ENCODE results near the gene PTPRT.

PTPRT gene

DNA sequence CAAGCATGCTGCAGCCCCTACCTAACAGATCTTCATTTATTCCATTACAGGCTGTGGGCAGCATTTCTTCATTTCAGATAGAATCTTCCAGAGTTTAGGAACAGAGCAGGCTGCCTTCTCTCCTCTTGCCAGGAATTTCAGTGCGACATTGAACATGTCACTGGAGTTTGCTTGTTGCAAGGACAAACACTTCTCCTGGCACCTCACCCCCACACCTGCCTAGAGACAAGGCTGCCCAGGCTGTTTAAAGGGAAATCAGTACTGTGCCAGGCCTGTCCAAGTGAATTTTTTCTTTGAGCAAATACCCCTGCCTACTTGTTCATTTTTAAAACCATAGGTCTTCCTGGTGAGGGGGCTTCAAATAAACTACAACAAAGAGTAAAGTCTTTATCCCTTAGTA lies 594.1 kb downstream of the PTPRT start:
- no peak for FAIRE-seq
- no peak for DNase-seq (ENCODE audit: insufficient read length, low spot score)

DNA sequence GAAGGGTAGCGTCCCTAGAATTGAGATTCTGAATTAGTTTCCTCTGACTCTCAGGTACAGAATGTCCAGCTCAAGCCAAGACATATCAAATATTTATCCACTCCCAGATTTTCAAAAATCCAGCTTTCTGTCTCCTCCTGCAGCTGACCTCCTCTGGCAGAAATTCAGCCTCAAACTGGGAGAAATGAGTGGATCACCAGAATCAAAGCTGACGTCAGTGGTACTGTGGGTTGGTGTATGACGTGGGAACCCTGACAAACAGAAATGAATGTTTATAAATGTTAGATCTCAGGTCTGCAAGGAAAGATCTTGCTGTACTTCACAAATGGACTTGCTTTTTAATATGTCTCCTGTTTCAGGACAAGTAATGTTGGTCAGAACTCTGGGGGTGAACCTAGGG lies 595.0 kb downstream of the PTPRT start:
- no peak for DNase-seq (ENCODE audit: insufficient read length, low spot score)
- no peak for FAIRE-seq

DNA sequence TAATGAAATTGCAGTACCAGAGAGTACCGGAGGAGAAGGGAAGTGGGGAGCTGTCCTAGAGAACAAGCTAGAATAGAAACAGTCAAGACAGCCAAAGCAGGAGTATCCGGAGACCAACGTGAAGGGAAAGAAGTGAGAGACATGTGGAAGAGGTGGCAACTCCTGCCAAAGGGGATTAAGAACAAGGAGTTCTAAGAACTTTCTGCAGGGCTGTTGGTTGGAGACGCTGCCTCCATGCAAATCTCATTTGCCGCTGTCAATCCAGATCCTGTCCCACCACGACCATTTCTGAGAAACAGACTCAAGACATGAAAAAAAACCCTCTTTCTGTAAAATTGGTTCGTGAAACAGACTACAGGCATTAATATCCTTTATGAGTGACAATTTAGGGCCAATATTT lies 595.7 kb downstream of the PTPRT start:
- DNase-seq (ENCODE audit: insufficient read length, low spot score) = no peak
- FAIRE-seq = no peak

DNA sequence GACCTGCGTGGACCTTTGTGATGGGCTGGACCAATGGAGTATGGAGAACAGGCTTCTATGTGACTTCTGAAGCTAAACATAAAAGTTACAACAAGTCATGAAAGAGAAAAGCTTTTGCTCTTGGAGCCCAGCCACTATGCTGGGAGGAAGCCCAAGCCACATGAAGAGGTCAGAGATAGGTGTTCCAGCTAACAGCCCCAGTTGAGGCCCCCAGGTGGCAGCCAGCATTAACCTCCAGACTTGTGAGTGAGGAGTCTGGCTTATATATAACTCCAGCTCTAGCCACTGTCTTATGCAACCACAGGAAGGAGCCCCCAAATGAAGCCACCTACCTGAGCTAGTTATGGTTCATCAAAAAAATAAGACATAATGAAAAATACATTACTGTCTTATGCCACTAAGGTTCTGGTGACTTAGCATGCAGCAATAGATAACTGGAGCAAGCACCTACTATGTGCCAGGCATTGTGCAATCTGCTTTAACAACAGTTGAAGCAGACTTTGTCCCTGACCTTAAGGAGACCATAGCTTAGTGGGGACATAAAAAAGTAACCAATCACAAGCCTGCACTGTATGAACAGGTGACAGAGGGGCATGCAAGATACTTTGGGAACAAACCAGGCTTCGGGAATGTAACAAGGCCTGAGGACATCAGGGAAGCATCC lies 599.6 kb downstream of the PTPRT start:
- no peak for DNase-seq (ENCODE audit: insufficient read length, low spot score)
- peak; percentile 16 for FAIRE-seq

DNA sequence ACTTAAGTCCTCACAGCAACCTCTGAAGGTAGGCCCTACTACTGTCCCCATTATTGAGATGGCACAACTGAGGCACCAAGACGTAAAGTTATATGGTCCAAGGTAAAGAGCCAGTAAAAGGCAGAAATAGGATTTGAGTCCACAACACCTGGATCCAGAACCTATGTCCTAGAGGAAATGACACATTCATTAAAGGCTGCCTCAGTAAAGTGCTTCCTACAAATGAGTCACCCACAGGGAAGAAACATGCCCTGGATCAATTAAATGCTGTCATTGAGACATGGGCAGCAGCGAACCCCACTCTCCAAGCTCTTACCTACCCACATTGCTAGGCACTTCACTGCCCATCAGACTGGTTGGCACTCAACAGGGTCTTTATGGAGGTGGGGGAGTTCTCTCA lies 600.9 kb downstream of the PTPRT start:
- FAIRE-seq (no peak), DNase-seq (ENCODE audit: insufficient read length, low spot score) (no peak)

DNA sequence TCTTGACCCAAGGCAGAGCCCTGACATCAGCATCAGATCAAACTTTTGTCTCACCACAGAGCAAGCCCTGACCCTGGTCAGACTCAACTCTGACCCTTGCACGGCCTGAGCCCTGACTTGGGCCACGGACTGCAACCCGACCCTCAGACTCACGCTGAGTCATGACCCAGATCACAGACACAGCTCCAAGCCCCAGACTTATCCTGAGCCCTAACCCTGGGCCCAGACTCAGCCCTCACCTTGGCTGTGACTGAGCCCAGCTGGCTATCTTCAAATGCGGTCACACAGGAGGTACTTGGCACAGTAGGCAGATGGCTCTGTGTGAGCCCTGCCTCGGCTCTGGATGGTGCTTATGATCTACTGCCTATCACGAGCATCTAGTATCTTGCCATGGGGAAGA lies 602.3 kb downstream of the PTPRT start:
- DNase-seq (ENCODE audit: insufficient read length, low spot score) (no peak), FAIRE-seq (no peak)

DNA sequence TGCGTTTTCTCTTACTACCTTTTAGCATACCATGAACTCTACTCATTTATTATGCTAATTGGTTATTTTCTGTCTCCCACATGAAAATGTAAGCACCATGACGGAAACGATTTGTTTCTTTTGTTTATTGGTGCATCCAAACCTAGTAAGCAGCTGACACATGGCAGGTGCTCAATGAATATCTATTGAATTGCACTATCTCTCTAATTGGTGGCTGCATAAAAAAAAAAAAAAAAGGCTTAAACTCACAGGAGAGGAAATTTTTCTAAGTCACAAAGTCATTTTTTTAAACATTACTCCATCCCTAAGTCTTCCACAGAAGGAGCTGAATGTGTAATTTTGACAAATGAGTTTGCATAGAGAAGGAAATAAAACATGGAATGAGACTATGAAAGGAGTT lies 608.4 kb downstream of the PTPRT start:
- FAIRE-seq (peak; percentile 40), DNase-seq (ENCODE audit: insufficient read length, low spot score) (no peak)

DNA sequence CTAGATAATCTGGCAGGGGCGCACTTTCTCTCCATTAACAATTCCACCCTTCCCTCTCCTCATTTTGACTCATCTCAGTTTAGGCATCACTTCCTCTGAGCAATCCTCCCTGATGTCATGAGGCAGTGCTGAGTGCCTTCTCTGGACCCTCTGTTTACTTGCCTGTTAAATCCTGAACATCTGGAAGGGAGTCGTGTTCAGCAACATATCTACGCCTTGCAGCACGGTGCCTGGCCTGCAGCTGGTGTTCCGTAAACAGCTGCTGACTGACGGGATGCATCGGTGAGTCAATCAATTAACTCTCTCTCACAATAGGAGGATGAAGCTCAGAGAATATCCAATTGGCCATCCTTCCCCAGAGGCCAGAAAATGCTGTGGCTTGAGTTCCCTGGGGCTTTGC lies 613.5 kb downstream of the PTPRT start:
- FAIRE-seq = peak; percentile 59
- DNase-seq (ENCODE audit: insufficient read length, low spot score) = no peak

DNA sequence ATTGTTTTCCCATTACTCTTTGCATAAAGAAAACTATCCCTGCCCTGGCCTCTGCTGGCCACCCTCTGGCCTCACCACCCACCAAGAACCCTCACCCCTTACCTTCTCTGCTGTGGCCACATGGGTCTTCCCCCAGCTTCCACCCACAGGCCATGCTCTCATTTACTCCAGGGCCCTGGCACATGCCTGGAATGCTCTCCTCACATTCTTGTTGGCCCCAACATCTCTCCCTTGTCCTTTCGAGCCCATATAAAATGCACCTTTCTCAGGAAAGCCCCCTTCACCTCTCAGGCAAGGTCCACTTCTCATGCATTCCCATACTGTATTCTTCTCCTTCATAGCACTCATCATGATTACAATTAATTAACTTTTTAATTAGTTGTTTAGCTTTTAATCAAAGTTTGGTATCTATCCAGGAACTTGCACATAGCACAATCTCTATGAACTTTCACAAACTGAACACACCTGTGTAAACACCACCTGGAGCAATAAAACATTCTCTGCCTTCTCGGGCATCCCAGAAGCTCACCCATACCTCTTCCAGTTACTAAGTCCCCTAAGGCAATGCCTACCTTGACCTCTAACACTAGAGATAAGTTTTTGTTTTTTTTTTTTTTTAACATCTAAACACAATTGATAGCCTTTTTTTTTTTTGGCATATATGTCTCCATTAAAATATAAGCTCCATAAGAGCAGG lies 617.2 kb downstream of the PTPRT start:
- no peak for DNase-seq (ENCODE audit: insufficient read length, low spot score)
- FAIRE-seq = no peak

DNA sequence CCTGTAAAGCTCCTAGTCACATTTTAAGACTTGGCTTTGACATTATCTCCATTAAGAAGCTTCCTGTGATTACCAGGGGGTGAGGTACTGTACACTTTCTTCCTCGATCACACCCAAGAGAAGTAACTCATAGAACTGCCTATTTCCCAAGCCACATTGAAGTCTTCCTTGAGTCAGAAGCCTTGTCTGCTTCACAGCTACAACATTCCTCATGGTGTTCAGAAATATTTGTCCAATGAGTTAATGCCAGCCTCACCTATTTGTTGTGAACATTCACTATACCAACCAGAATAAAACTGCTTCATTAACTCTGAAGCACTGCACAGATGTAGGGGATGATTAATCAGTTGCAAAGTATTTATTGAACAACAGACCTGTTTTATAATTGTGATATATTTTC lies 622.3 kb downstream of the PTPRT start:
- FAIRE-seq = peak; percentile 38

DNA sequence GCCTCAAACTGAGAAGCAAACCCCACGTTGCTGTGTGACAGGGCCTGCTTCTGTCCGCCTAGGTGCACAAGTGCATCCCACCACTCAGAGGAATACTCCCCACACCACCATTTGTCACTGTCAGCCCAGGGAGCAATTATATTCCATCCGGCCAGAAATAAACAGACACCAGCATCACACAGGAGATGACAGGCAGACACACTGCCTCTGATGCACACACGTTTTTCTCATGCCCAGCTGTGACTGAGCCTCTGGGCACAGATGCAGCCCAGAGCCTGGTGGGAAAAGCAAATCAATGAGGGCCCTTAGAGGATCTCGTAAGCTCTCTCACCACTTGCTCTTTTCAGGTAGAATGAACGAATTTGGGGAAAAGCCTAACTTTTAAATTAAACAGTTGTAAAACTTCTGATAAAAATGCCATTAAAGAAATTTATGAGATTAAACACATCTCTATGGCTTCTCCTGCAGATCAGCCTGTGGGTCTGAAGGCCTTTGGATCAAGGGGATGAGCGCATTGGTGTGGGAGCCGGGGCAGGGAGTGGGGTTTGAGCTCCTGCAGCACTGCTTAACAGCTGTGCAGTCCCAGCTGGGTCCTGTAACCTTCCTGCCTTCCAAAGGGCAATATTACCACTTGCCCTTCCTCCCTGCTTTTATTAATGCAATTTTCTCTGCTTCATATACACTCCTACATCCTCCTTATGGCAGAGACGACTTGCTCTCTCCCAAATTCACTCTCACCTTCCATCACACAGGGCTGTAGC lies 624.3 kb downstream of the PTPRT start:
- FAIRE-seq = peak; percentile 66

More for the DNA sequence above, 622.3 kb downstream of the PTPRT start:
- DNase-seq (ENCODE audit: insufficient read length, low spot score) = no peak

DNA sequence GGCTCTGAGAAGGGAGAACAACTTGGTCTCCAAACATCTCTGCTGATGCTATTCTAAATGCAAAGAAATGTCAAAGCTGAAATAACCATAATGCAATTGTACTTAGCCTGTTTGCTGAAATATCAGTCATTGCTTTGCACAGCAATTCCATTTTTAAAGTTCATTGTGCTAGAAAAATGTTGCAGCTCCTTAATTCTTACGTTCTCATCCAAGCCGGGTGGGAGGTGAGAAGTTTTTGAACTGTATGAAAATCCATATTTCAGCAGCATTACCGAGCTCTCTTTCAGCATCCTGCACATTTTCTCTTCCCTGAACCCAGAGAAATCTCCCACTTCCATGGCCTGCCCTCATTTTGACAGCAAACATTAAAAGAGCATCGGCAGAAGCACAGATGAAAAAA lies 630.0 kb downstream of the PTPRT start:
- FAIRE-seq (no peak), DNase-seq (ENCODE audit: insufficient read length, low spot score) (no peak)

More for the DNA sequence above, 624.3 kb downstream of the PTPRT start:
- DNase-seq (ENCODE audit: insufficient read length, low spot score) = no peak

DNA sequence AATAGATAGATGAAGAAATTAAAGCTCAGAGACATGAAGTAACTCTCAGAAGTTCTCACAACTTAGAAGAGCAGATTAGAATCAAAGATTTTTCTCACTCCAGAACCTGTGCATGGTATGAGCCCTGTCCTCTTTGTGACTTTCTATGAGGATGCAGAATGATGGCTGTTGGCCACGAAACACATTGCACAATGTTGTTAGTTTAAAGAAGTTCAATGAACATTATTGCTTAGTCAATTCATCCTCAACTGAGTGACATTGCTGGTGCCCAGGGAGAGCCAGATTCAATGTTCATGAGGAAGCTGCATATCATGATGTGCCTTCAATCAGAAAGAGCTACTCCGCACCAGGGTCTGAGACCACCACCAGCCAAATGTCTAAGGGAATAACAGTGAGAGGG lies 633.1 kb downstream of the PTPRT start:
- peak; percentile 77 for FAIRE-seq

DNA sequence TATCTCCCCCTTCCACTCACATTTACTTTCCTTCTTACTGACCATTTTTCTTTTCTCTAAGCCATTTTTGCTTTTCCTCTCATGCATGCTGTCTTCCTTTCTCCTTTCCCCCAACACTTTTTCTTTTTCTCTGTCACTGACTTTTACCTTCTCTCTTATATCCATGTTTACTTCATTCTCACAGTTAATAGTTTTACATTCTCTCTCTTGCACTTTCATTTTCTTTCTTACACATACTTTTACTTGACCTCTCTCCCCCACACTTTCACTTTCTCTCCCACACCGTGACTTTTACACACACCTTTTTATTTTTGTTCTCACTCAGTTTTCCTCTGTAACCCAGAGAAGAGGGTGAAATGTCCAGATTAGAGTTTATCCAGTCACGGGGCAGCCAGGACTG lies 636.3 kb downstream of the PTPRT start:
- no peak for FAIRE-seq
- no peak for DNase-seq (ENCODE audit: insufficient read length, low spot score)

More for the DNA sequence above, 633.1 kb downstream of the PTPRT start:
- DNase-seq (ENCODE audit: insufficient read length, low spot score) = no peak

DNA sequence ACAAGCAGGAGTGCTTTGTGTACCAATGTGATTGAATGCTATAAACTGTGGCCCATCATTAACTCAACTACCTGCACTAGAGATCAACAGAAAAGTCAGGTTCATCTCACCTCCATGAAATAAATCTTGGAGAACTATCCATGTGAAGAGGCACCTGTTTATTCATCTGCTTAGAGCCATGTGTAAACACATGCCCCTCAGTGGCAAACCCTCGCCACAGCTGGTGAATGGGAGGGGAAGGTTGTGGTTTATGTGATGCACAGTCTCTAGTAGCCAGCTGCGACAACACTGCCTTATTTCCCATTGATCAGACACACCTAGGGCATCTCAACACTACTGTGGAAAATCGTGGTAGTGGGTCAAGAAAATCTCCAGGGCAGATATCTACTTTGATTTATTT lies 640.2 kb downstream of the PTPRT start:
- DNase-seq (ENCODE audit: insufficient read length, low spot score) = no peak
- FAIRE-seq = peak; percentile 54

DNA sequence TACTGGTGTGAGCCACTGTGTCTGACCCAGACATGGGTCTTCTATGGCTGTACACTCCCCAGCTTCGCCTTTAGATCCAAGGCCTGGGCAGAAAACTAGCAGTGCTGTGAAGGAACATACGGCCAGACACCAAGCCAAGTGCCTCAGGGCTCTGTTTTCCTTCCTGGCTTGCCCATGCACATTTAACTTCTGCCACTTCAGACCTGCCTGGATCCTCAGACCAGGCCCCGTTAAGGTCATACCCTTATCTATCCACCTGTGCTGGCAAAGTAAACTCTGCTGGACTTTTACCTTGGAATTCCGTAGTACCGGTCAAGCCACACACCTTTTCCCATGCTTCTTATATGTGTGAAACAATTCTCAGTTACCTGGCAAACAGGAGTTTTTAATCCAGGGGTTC lies 644.8 kb downstream of the PTPRT start:
- FAIRE-seq (peak; percentile 54), DNase-seq (ENCODE audit: insufficient read length, low spot score) (no peak)

DNA sequence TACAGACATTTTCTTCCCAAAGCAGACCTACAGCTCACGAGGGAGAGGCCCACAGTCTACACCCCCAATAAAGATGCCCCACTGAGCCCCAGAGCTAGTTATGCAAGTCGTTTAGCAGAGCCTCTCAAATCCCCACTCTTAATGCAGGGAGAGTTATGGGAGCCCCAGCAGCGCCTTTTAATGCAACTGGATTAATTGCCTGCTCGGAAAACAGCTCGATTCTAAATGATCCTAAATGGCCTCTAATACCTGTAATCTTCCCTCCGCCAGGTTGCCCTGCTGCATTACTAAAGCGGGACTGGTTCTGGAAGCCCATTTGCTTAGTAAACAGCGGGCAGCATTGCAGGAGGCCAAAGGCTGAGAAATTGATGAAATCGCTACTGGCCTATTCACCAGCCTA lies 656.9 kb downstream of the PTPRT start:
- FAIRE-seq (no peak), DNase-seq (ENCODE audit: insufficient read length, low spot score) (no peak)

DNA sequence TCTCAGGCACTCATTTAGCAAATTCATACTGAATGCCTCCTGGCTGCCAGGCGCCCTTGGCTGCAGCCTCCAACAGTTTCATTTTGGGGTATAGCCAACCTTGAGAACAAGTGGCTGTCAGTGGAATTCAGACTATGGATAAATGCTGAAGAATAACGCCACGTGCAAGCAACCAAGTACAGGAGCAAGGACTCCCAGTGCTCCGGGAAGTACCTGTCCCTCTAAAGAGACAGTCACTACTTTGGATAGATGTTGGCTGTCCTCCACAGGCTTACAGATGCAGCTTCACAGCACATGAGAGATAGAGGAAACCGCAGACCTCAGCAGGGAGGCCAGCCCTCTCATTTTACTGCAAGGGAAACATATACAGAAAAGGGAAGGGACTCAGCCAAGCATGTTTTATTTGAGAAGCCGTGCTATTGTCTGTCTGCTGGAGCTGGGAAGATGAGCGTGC lies 658.2 kb downstream of the PTPRT start:
- FAIRE-seq (no peak), DNase-seq (ENCODE audit: insufficient read length, low spot score) (no peak)

DNA sequence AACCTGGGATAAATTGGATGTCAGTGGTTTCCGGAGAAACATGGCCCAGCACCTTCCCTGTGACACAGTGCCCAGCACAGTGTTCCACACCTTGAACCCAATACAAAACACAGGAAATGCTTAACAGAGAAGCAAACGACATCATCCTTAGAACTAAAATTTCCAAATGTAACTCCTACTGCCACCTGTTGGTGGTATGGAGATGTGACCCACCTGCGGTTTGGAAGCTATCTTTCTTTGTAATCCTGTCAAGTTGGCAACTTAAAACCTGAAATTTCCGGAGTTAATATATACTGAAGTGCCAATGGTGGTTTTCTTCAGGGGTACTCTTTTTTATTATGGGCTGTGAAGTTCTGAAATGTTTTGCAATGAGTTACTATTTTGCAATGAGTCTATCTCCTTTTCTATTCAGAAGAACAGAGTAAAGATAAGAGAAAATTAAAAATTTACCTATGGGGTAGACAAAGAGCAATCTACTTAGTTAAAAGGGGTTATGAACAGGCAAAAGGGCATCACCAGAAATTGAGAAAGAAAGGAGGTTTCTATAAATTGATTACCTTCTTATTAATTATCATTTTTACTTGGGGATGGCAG lies 658.8 kb downstream of the PTPRT start:
- FAIRE-seq (peak; percentile 33), DNase-seq (ENCODE audit: insufficient read length, low spot score) (peak; percentile 30)

DNA sequence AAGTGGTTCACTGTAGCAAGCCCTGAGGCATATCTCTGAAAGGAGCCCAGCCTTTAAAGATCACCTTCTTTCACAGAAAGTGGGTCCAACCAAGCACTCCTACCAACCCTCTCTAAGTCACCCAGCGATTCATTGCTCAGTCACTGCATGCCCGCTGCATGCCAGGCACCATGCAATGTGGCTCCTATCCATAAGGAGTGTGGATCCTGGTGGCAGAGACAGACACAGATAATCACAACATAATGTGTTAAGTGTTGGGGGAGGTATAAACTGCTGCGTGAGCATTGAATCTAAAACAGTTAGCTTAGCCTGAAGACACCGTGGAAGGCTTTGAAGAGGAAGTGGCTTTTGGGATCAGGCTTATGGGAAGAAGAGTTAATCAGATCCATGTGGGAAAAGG lies 659.5 kb downstream of the PTPRT start:
- no peak for DNase-seq (ENCODE audit: insufficient read length, low spot score)
- FAIRE-seq = no peak

DNA sequence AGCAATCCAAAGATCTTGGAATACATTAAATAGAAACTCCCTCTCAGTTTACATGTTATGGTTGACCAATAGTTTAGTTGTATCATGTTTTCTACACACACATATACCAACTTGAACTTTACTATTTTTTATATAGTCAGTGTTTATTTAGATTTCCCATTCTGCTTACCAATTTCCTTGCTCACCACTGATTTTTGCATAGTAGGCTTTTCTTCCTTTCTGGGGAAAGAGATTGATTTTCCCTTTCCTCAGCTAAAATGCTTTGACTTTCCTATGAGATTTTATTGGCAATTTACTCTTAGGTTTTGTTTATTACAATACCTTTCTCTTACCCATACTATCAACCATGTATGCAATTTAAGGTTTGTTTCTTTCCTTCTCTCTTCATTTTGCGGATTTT lies 665.6 kb downstream of the PTPRT start:
- DNase-seq (ENCODE audit: insufficient read length, low spot score) = no peak
- no peak for FAIRE-seq
